ENCODE results near the gene GNLY.

The GNLY gene

DNA sequence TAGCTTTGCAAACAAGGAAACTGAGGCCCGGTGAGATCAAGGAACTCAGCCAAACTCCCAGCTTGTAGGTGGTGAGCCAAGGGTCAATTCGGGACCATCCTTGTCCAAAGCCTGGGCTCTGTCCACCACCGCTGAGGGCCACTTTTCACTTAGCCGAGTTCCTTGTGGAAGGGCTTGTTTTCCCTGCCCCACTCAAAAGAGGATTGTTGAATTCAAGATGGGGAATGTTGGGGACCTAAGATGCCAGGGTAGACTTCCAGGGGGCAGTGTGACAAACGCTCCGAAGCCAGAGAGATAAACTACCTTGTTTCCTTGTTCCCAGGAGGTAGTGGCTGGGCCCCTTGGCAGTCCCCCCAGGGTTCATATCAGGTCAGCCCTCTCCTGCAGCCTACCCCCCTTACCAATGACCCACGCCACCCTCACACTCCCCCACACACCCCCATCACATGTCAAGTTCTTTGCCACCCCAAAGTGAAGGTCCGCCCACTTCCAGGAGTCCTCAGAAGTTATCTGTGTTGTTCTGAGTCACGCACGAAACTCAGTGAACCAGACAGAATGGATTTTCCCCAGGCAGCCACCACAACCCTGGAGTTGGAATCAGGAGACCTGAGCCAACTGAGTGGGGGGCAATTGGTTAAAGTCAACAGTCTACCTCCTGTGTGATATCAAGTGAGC is 49.3 kb downstream of the GNLY start:
- DNase-seq (ENCODE audit: low read depth in 1 of 2, low spot score in 1 of 2), result no peak

DNA sequence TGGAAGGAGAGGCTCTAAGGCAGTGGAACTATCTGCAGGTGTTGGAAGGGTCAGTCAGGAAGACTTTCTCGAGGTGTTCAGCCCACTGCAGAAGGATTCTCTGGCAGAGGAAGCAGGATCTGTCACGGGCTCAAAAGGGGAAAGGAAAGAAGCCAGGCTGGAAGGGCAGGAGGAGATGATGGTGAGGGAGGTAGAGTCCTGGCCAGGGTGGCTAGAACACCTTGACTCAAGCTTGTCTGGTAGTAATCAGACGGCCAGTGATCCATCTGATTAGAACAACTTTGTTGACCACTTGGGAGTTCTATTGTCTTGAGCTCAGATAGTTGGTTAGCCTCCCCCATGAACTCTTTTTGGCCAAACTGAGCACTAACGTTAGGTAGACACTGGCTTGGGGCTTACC is 49.9 kb downstream of the GNLY start:
- no peak for DNase-seq (ENCODE audit: low read depth in 1 of 2, low spot score in 1 of 2)

DNA sequence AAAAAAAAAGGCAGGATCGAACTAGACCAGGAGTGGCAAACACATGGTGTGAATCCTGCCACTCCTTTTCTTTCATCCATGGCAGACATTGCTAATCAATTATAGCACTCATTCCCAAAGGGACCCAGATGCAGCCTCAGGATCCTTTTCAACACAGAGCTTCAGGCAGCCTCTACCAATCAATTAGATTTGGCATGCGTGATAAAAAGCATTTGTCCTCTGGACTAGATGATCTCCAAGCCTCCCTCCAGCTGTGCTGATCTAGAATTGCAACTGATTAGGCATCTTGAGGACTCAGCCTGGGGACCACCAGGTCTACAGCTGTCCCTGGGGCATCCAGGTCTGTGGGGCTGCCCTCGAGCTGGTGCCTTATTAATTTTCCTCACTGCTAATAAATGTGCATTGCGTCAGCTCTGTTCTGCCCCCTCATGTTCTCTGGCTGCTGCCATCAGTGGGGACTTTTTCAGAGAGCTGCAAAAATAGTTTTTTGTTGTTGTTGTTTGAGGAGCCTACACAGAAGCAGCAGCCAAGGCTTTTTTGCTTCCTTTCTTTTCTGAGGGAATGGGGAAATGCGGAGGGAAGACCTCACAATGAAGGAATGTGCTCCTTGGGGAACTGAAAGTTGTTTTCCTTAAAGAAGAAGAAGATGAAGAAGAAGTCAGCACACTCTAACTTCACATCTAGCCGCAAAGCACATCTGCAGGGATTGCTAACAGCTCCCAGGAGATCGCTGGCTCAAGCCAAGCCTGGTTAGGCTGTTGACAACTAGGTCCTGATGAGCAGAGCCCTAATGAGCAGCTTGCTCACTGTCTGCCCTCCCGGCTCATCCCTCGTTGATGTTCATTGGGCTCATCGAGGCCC is 50.8 kb downstream of the GNLY start:
- no peak for DNase-seq (ENCODE audit: low read depth in 1 of 2, low spot score in 1 of 2)

DNA sequence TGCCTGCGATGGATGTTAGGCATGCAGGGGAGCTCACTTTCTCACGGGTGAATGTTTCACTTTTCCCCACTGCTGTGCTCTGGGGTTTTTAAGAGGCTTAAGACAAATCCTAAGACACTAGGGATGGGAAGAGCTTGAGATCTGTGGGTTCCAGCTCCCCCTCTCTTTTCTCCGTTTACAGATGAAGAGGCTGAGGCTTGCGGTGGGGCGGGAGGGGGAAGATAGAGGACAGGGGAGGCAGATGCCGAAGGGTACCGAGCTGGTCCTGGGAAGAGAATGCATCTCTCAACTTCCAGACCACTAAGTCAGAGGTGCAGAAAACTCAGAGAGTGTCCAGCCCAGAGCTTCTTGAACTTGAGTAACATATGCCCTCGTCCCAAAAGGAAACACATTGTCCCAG is 51.5 kb downstream of the GNLY start:
- no peak for DNase-seq (ENCODE audit: low read depth in 1 of 2, low spot score in 1 of 2)

DNA sequence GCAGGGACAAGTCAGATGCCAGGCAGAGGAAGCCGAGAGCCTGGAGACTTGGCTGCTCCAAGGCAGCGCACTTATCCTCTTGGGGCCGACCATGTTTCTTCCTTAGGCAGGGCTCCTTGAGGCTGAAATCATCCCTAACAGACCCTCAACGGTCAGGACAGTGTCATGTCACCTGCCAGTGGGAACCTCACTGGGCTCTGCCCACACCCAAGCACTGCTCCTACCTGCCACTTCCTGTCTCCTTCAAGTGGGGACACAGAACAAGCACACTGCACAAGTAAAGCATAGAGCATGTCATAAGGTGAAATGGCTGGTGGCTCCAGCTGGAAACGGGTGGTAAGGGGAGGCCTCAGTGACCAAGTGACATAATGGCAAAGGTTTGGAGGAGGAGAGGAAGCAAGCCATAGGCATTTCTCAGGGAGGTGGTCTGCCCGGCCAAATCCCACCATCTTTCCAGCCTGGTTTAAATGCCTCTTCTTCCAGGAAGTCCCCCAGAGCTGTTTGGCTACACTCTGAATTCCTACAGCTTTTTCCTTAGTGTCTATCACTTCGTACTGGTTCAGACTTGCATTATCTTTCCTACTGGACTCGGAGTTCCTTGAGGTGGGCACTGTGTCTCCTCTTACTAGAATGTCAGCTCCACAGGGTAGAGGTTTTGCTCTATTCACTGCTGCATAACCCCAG is 52.3 kb downstream of the GNLY start:
- DNase-seq (ENCODE audit: low read depth in 1 of 2, low spot score in 1 of 2), result no peak

DNA sequence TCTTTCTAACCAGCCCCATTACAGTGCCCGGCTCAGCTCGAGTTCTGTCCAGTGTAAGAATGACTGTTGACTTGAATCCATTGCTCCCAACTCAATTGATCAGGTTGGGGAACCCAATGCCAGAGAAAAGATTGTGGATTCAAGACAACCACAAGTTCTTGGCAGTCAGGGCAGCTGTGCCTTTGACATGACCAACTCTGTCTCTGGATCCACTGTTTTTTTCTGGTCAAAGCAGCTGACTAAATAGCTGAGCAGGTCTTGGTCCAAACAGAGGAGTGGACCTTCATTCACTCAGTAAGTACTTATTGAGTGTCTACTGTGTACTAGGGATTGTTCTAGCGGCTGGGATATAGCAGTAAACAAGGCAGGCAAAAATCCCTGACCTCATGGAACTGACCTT is 53.3 kb downstream of the GNLY start:
- DNase-seq (ENCODE audit: low read depth in 1 of 2, low spot score in 1 of 2), result no peak

DNA sequence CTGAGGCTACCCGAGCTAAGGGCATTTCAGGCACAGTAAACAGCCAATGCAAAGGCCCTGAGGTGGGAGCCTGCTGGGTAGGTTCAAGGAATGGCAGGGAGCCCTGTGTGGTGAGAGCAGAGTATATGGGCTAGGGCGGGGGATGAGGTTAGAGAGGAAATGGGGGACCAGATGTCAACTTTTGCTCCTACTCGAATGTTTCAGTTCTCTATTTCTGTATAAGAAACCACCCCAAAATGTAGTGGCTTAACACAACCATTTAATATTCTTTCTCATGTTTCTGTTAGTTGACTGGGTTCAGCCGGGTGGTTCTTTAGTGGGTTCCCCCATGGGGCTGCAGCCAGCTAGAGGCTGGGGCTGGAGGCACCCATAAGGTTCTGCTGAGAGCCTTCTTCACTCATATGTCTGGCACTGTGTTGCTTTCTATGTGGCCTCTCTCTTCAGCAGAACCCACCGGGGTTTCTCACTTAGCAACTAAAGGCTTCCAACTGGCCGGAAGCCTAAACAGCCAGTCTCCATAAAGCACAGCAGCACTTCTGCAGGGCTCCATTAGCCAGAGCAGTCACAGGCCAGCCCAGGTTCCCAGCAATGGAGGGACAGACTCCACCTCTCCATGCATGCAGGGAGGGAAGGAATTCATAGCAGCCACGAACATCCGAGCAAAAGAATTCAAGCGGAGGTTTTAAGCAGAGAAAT is 54.0 kb downstream of the GNLY start:
- DNase-seq (ENCODE audit: low read depth in 1 of 2, low spot score in 1 of 2), result no peak

All from stimulated activated CD4-positive, alpha-beta T cell treated with anti-CD3 and anti-CD28 coated beads, Interleukin-15, amount 100 ng/mL, for 1 hour (primary cell).